ENCODE measurements around the gene SYT13.

SYT13 gene

DNA sequence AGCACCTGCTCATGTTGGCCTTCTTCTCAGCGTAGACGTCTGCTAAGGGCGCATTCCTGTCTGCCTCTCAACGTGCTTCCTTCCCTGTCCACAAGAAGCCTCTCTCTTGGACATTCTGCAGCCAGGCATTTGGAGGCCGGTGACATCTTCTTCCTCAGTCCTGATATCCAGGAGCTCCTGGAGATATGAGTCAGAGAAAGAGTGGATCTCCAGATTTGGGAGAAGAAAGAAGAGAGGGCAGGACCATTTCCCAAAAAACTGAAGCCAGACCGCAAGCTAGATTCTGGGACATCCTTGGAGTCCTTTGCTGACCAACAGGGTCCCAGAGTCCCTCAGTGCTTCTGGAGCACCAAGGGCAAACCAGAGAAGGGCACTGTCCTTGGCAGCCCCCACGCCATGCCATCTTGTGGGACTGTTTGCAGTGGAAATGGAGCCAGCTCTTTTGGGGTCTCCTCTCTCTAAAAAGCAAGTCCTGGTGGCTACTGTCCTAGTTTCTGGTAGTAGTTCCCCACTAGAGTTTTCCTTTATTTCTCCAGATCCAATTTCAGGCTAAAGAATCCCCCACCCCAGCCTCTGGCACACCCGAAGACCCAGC, 36.1 kb upstream of the SYT13 start:
- TF ChIP-seq EGR1 (IDR thresholded peaks at IDR 0.05) (no peak), YY1 (IDR thresholded peaks at IDR 0.05; ENCODE audit: low read depth) (no peak), CREB1 (IDR thresholded peaks at IDR 0.05; ENCODE audit: low read depth) (no peak), ZBTB7A (IDR thresholded peaks at IDR 0.05; ENCODE audit: low read depth) (no peak), TCF12 (IDR thresholded peaks at IDR 0.05; ENCODE audit: low read depth) (no peak), FOXM1 (IDR thresholded peaks at IDR 0.05; ENCODE audit: borderline replicate concordance, low read depth) (no peak), CEBPB (IDR thresholded peaks at IDR 0.05) (no peak), RAD21 (IDR thresholded peaks at IDR 0.05; ENCODE audit: low read depth) (no peak), NFIC (IDR thresholded peaks at IDR 0.05) (no peak), EP300 (IDR thresholded peaks at IDR 0.05; ENCODE audit: borderline replicate concordance) (no peak), TEAD4 (IDR thresholded peaks at IDR 0.05) (no peak), TAF1 (IDR thresholded peaks at IDR 0.05; ENCODE audit: low read depth) (no peak)
- TF ChIP-seq, protein P1, sequence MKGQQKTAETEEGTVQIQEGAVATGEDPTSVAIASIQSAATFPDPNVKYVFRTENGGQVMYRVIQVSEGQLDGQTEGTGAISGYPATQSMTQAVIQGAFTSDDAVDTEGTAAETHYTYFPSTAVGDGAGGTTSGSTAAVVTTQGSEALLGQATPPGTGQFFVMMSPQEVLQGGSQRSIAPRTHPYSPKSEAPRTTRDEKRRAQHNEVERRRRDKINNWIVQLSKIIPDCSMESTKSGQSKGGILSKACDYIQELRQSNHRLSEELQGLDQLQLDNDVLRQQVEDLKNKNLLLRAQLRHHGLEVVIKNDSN (IDR thresholded peaks at IDR 0.05), result no peak
- TF ChIP-seq, protein P2, sequence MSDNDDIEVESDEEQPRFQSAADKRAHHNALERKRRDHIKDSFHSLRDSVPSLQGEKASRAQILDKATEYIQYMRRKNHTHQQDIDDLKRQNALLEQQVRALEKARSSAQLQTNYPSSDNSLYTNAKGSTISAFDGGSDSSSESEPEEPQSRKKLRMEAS (IDR thresholded peaks at IDR 0.05), result no peak
- TF ChIP-seq, protein P3, sequence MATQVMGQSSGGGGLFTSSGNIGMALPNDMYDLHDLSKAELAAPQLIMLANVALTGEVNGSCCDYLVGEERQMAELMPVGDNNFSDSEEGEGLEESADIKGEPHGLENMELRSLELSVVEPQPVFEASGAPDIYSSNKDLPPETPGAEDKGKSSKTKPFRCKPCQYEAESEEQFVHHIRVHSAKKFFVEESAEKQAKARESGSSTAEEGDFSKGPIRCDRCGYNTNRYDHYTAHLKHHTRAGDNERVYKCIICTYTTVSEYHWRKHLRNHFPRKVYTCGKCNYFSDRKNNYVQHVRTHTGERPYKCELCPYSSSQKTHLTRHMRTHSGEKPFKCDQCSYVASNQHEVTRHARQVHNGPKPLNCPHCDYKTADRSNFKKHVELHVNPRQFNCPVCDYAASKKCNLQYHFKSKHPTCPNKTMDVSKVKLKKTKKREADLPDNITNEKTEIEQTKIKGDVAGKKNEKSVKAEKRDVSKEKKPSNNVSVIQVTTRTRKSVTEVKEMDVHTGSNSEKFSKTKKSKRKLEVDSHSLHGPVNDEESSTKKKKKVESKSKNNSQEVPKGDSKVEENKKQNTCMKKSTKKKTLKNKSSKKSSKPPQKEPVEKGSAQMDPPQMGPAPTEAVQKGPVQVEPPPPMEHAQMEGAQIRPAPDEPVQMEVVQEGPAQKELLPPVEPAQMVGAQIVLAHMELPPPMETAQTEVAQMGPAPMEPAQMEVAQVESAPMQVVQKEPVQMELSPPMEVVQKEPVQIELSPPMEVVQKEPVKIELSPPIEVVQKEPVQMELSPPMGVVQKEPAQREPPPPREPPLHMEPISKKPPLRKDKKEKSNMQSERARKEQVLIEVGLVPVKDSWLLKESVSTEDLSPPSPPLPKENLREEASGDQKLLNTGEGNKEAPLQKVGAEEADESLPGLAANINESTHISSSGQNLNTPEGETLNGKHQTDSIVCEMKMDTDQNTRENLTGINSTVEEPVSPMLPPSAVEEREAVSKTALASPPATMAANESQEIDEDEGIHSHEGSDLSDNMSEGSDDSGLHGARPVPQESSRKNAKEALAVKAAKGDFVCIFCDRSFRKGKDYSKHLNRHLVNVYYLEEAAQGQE (IDR thresholded peaks at IDR 0.05; ENCODE audit: low read depth), result no peak

DNA sequence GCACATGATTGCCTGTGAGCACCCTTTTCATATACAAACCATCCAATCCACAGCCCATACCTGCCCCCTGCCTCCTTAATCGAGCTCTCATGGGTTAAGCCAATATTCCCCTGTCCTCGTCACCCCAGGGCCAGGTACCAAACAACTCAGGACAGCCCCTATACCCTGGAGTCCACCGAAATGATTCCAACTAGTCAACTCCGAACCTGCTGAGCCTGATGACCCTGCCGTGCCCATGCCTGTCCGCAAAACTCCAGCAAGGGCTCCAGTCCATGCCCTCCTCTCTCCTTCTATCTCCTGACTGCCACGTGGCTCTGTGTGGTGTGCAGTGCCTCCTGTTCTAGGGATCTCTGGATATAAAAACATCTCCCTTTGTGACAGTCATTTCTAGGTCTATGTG, 35.5 kb upstream of the SYT13 start:
- TF ChIP-seq, protein P1 (IDR thresholded peaks at IDR 0.05), result no peak
- no peak for TF ChIP-seq TCF12 (IDR thresholded peaks at IDR 0.05; ENCODE audit: low read depth)
- TF ChIP-seq, protein P2 (IDR thresholded peaks at IDR 0.05), result no peak

DNA sequence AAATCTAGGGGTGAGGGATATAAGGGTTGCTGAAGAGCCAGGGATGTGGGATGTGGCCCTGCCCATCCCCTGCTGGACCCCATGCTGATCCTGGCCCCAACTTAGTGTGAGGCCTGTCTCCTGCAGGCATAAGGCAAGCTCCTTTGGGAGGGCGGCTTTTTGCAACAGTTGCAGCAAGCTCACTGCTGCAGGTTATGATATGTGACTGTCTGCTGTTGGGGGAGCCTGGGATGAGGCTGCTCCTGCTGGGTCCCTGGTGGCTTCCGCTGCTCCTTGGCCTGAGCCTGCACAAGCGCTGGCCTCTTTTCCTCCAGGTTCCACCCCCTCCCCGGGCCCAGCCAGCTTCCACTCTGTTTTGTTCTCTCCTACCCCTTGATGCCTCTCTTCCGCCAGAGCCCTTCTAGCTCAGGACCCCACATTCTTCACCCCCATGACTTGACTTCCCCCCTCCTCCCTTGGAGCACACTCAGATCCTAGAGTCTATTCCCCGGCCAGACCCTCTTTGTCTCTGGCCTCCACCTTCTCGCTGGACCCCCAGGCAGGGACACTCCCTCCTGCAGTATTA, 35.0 kb upstream of the SYT13 start:
- TF ChIP-seq TCF12 (IDR thresholded peaks at IDR 0.05; ENCODE audit: low read depth) (no peak), EGR1 (IDR thresholded peaks at IDR 0.05) (no peak), FOXM1 (IDR thresholded peaks at IDR 0.05; ENCODE audit: borderline replicate concordance, low read depth) (no peak), CREB1 (IDR thresholded peaks at IDR 0.05; ENCODE audit: low read depth) (no peak), YY1 (IDR thresholded peaks at IDR 0.05; ENCODE audit: low read depth) (no peak), ZBTB7A (IDR thresholded peaks at IDR 0.05; ENCODE audit: low read depth) (no peak), TAF1 (IDR thresholded peaks at IDR 0.05; ENCODE audit: low read depth) (no peak), NFIC (IDR thresholded peaks at IDR 0.05) (no peak), TEAD4 (IDR thresholded peaks at IDR 0.05) (no peak), CEBPB (IDR thresholded peaks at IDR 0.05) (no peak), EP300 (IDR thresholded peaks at IDR 0.05; ENCODE audit: borderline replicate concordance) (no peak), RAD21 (IDR thresholded peaks at IDR 0.05; ENCODE audit: low read depth) (no peak)
- TF ChIP-seq, protein P1 (IDR thresholded peaks at IDR 0.05), result no peak
- TF ChIP-seq, protein P3 (IDR thresholded peaks at IDR 0.05; ENCODE audit: low read depth), result no peak
- TF ChIP-seq, protein P2 (IDR thresholded peaks at IDR 0.05), result no peak

DNA sequence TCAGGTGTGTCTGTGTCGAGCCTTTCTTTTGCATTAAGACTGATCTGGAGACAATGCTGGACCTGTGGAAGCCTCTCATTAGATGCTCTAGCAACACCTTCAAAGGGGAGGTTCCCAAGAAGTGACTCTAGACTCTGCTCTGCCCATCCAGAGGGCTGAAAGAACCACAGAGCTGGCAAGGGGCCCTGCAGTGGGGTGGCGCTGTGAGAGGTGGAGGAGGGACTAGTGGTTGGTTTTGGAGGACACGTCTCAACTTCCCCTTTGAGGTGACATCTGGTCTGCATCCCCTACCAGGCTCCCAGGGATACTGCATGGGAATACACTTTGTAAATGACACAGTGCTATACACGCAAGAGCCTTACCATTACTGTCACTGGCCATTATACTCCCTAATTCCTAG, 34.2 kb upstream of the SYT13 start:
- TF ChIP-seq TCF12 (IDR thresholded peaks at IDR 0.05; ENCODE audit: low read depth), result no peak
- no peak for TF ChIP-seq ZBTB7A (IDR thresholded peaks at IDR 0.05; ENCODE audit: low read depth)
- TF ChIP-seq CEBPB (IDR thresholded peaks at IDR 0.05), result no peak
- TF ChIP-seq NFIC (IDR thresholded peaks at IDR 0.05), result no peak
- no peak for TF ChIP-seq EGR1 (IDR thresholded peaks at IDR 0.05)
- no peak for TF ChIP-seq CREB1 (IDR thresholded peaks at IDR 0.05; ENCODE audit: low read depth)
- TF ChIP-seq RAD21 (IDR thresholded peaks at IDR 0.05; ENCODE audit: low read depth), result no peak
- TF ChIP-seq TEAD4 (IDR thresholded peaks at IDR 0.05), result no peak
- TF ChIP-seq, protein P2 (IDR thresholded peaks at IDR 0.05), result no peak
- no peak for TF ChIP-seq YY1 (IDR thresholded peaks at IDR 0.05; ENCODE audit: low read depth)
- TF ChIP-seq, protein P1 (IDR thresholded peaks at IDR 0.05), result no peak
- no peak for TF ChIP-seq TAF1 (IDR thresholded peaks at IDR 0.05; ENCODE audit: low read depth)
- TF ChIP-seq, protein P3 (IDR thresholded peaks at IDR 0.05; ENCODE audit: low read depth), result no peak
- no peak for TF ChIP-seq FOXM1 (IDR thresholded peaks at IDR 0.05; ENCODE audit: borderline replicate concordance, low read depth)
- TF ChIP-seq EP300 (IDR thresholded peaks at IDR 0.05; ENCODE audit: borderline replicate concordance), result no peak

Measured in Ishikawa (cell line).